SK-N-SH treated with all-trans-retinoic acid at 6 μM for 48 hours (cell line): ENCODE measurements around the gene GHRL.

Source experiments
- ARNTL ChIP-seq: fragments of 450-650 bp; formaldehyde crosslinking; IDR thresholded peaks from 2 replicates; pipeline ENCODE4 v1.5.0; 2020; ENCODE audit warnings: low read depth, mild to moderate bottlenecking, moderate library complexity, borderline replicate concordance
- ESRRG ChIP-seq: fragments of 250-450 bp; sonication (Bioruptor Pico); IDR thresholded peaks from 2 replicates; pipeline ENCODE4 v1.6.1; 2021; ENCODE audit warnings: mild to moderate bottlenecking
- GLIS3 ChIP-seq: fragments of 250-450 bp; sonication (Bioruptor Pico); IDR thresholded peaks from 2 replicates; pipeline ENCODE4 v1.5.0; 2020; ENCODE audit warnings: mild to moderate bottlenecking, moderate library complexity
- POU6F1 ChIP-seq: fragments of 250-450 bp; sonication (Bioruptor Pico); IDR thresholded peaks from 2 replicates; pipeline ENCODE4 v1.8.0; 2021; ENCODE audit warnings: low read depth, mild to moderate bottlenecking, moderate library complexity, borderline replicate concordance
- RARB ChIP-seq: fragments of 250-450 bp; sonication (Bioruptor Pico); IDR thresholded peaks from 2 replicates; pipeline ENCODE4 v1.8.0; 2021; ENCODE audit warnings: mild to moderate bottlenecking, moderate library complexity
- TOX ChIP-seq: fragments of 250-450 bp; sonication (Bioruptor Pico); IDR thresholded peaks from 2 replicates; pipeline ENCODE4 v1.8.0; 2021; ENCODE audit warnings: mild to moderate bottlenecking, moderate library complexity, borderline replicate concordance
- ZNF70 ChIP-seq: fragments of 450-650 bp; formaldehyde crosslinking; IDR thresholded peaks from 2 replicates; pipeline ENCODE4 v1.5.0; 2020; ENCODE audit warnings: mild to moderate bottlenecking, moderate library complexity
- TF ChIP-seq, protein P1 (sequence below): fragments of 250-450 bp; sonication (Bioruptor Pico); IDR thresholded peaks from 2 replicates; pipeline ENCODE4 v1.5.1; 2020; ENCODE audit warnings: low read depth, mild to moderate bottlenecking, moderate library complexity

DNA sequence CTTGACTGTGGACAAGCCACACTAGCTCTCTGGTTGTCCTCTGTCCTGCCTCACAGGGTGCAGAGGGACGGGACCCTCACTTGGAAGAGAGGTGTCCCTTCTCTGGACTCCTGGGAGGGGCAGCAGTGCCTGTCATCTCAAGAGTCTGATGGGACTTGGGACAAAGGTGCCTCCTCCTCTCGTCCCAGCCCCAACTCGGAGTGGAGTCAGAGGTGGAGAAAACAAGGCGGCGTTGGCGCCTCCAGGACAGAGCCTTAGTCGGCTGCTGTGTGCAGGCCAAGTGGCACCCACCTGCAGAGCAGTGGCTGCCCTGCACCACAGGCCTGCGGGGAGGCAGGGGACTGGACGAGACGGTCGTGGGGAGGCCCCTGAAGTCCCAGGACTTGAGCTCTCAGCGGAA lies 37.6 kb upstream of the GHRL start:
- TF ChIP-seq RARB (CRISPR knock-in tag) (no peak), ARNTL (CRISPR knock-in tag) (no peak), POU6F1 (no peak), ESRRG (CRISPR knock-in tag) (no peak), ZNF70 (CRISPR knock-in tag) (no peak), GLIS3 (CRISPR knock-in tag) (no peak), TOX (CRISPR knock-in tag) (no peak)
- TF ChIP-seq, protein P1, sequence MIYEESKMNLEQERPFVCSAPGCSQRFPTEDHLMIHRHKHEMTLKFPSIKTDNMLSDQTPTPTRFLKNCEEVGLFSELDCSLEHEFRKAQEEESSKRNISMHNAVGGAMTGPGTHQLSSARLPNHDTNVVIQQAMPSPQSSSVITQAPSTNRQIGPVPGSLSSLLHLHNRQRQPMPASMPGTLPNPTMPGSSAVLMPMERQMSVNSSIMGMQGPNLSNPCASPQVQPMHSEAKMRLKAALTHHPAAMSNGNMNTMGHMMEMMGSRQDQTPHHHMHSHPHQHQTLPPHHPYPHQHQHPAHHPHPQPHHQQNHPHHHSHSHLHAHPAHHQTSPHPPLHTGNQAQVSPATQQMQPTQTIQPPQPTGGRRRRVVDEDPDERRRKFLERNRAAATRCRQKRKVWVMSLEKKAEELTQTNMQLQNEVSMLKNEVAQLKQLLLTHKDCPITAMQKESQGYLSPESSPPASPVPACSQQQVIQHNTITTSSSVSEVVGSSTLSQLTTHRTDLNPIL (CRISPR knock-in tag): no peak
